ENCODE results near the gene LTBP2.

Gene LTBP2

DNA sequence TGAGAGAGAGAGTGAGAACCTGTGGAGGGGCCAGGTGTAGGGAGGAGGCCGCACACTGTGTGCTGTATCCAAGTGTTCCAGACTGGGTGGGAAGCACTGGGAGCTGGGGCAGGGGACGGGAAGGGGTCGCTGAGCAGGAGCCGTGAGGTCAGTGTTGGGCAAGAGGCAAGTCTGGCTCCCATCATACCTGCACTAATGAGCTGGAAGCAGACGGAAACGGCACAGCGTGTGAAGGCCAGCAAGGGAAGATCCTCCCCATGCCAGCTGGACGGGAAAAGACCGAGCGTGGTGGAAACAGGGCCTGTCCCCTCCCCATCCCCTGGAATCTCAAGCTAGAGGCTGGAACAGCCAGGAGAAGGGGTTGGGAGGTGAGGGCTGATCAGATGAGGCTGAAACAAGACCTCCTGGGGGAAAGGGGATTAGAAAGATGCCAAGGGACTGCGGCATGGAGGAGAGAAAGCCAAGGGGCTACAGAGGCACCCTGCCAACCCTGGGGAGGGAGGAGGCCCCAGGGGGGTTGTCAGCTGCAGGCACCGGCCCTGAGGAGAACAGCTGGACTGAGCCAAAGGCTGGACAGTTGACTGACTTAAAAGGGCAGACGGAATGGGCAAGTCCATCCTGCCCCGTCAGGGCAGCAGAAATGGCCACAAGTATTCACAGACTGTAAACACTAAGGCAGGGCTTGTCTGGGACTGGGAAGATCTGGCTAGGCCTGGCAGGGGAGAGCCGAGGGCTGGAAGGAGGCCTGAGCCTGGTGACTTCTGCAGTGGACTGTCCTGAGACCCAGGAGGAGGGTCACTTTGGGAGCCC lies 19.0 kb upstream of the LTBP2 start:
- DNase-seq (ENCODE audit: insufficient read length, low spot score) (no peak), FAIRE-seq (no peak)
- TF ChIP-seq POLR2A (IDR thresholded peaks at IDR 0.05; ENCODE audit: low read depth, low read length): no peak

DNA sequence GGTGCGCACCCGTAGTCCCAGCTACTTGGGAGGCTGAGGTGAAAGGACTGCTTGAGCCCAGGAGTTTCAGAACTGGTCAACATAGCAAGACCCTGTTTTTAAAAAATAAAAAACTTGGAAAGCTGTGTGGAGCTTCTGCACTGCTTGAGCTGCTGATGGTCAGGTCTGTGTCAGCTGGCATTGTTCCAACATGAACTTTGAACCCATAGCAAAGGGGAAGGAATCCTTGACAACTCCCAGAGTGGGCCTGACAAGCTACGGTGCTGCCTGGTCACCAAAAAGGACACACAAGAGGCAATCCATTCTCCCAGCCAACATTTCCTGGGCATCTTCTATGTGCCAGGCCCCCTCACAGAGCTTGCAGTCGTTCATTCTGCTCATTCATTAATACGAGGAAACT lies 16.4 kb upstream of the LTBP2 start:
- no peak for DNase-seq (ENCODE audit: insufficient read length, low spot score)
- no peak for FAIRE-seq
- no peak for TF ChIP-seq POLR2A (IDR thresholded peaks at IDR 0.05; ENCODE audit: low read depth, low read length)

DNA sequence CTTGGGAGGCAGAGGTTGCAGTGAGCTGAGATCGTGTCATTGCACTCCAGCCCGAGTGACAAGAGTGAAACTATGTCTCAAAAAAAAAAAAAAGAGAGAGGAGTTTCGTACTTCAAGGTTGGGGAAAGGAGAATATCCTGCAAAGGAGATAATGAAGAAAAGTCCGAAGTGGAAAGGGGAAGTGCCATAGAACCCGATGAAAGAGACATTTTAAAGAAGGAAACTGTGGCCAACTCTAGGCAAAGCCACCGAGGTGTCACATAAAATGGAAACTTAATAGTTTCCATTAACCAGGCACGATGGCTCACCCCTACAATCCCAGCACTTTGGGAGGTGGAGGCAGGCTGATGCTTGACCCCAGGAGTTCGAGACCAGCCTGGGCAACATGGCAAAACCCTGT lies 15.0 kb upstream of the LTBP2 start:
- DNase-seq (ENCODE audit: insufficient read length, low spot score) (no peak), FAIRE-seq (no peak)
- no peak for TF ChIP-seq POLR2A (IDR thresholded peaks at IDR 0.05; ENCODE audit: low read depth, low read length)

DNA sequence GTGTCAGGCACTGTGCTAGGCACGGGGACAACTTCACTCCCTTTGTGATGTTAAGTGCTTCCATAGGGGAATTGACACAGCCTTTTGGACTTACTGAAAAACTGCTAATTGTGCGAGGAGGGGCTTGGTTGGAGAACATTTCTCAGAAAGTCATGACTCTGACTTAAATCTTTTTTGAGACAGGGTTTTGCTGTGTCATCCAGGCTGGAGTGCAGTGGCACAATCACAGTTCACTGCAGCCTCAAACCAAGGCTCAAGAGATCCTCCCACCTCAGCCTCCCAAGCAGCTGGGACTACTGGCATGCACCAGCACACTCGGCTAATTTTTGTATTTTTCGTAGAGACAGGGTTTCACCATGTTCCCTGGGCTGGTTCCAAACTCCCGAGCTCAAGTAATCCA lies 10.2 kb upstream of the LTBP2 start:
- DNase-seq (ENCODE audit: insufficient read length, low spot score) (no peak), FAIRE-seq (no peak)
- TF ChIP-seq POLR2A (IDR thresholded peaks at IDR 0.05; ENCODE audit: low read depth, low read length): no peak

DNA sequence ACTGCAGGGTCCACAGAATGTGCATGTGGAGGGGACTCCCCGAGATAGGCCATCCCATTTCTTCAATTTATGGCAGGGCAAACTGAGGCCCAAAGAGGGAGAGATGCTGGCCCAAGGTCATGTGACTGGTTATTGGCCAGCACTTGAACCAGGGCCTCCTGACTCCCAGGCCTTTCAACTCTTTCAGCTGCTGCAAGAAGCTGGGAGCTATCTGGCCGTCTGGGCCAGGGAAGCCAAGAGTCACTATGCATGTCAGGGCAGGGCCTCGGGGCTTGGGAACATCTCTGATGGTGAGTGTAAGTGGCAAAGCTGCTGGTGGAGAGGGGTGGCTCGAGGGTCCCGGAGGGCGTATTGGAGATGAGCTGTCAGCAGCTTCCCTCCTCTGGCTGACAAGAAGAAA lies 9.5 kb upstream of the LTBP2 start:
- no peak for DNase-seq (ENCODE audit: insufficient read length, low spot score)
- FAIRE-seq: no peak
- no peak for TF ChIP-seq POLR2A (IDR thresholded peaks at IDR 0.05; ENCODE audit: low read depth, low read length)

DNA sequence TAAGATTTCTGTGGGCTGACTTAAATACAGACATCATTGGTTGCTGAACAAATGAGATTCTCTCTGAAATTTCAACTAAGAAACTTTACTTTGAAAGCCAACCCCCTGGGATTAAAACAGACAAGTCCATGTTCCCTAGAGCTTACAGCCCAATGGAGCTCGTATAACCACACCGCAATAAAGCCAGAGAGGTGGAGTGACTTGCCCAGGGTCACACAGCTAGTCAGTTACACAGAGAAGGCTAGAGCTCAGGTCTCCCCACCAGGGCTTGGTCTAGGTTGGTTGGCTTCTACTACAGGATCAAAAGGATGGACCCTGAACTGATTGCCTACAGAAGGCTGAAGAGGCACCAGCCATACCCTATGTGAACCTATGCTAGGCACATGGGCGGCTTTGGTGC lies 8.9 kb upstream of the LTBP2 start:
- no peak for TF ChIP-seq POLR2A (IDR thresholded peaks at IDR 0.05; ENCODE audit: low read depth, low read length)
- no peak for FAIRE-seq
- DNase-seq (ENCODE audit: insufficient read length, low spot score): no peak

DNA sequence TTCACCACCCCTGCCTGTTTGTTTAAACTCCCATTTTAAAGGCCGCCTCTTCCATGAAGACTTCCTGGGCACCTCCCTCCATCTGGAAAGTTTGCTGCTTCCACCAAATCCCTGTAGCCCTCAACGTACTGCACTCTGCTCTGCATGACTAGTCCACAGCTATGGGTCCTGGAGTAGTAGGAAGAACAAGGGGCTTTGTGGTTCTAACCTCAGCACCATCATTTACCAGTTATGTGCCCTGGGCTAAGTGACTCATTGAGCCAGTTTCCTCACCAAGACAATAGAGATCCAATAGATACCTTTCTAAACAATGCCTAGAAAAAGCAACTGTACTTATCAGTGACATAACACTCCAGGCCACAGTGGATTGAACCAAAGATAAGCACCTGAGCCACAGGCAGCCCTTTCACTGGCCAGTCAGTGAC lies 8.5 kb upstream of the LTBP2 start:
- DNase-seq (ENCODE audit: insufficient read length, low spot score): peak; percentile 61
- TF ChIP-seq POLR2A (IDR thresholded peaks at IDR 0.05; ENCODE audit: low read depth, low read length): no peak
- FAIRE-seq: peak; percentile 70

DNA sequence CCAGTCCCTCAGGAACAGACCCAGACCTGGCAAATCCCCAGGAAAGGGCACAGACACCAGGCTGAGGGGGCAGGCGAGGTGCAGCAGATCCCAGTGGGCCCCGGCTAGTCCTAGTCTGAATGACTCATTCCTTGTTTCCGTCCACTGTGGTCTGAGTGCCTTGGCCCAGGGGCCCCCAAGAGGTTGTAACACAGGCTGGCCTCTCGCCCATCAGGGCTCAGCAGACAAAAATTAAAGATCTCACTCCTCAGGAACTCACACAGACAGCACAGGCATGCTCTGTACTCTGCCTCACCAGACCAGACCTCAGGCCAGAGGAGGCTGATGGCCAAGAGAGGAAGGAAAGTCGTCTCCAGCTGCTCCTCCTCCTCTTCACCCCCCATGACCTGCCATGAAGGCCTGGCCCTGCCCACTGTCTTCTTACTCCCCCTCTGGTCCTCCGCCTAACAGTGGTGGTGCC lies 7.7 kb upstream of the LTBP2 start:
- DNase-seq (ENCODE audit: insufficient read length, low spot score): peak; percentile 51
- no peak for TF ChIP-seq POLR2A (IDR thresholded peaks at IDR 0.05; ENCODE audit: low read depth, low read length)
- peak; percentile 80 for FAIRE-seq

DNA sequence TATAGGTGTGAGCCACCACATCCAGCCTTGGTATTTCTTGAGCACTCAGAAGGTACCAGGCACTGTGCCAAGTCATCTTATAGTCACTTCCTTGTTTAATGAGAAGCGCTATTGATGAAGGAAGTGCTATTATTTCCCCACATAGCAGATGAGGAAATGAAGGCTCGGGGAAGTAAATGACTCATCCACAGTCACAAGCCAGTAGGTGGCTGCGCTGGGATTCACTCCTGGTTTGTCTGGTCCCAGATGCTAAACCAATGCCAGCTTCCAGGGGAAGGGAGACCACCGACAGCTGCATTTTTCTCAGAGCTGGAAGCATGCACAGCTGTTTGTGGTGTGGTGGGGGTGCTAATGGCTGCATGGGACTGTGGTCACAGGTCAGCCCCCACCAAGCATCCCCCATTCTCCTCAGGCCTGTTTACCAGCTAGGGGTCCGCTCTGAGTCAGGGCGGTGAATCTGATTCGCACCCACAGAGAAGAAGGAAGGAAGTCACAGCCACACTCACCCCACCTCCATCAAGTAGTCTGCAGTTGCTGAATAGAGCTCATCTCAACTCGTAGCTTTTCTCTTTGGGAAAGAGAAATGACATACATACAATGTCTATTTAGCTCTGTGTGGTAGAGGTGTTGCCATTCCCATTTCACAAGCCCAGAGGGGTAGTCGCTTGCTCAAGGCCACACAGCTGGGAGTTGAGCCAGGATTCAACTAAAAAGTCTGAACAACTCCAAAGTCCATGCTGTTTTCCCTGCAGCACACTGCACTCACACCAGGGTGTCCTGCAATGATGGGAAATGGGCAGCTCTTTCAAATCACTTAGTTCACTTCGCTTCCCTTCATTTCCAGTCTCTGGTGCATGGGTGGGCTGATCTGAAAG lies 6.3 kb upstream of the LTBP2 start:
- no peak for TF ChIP-seq POLR2A (IDR thresholded peaks at IDR 0.05; ENCODE audit: low read depth, low read length)
- FAIRE-seq (no peak), DNase-seq (ENCODE audit: insufficient read length, low spot score) (peak; percentile 18)

DNA sequence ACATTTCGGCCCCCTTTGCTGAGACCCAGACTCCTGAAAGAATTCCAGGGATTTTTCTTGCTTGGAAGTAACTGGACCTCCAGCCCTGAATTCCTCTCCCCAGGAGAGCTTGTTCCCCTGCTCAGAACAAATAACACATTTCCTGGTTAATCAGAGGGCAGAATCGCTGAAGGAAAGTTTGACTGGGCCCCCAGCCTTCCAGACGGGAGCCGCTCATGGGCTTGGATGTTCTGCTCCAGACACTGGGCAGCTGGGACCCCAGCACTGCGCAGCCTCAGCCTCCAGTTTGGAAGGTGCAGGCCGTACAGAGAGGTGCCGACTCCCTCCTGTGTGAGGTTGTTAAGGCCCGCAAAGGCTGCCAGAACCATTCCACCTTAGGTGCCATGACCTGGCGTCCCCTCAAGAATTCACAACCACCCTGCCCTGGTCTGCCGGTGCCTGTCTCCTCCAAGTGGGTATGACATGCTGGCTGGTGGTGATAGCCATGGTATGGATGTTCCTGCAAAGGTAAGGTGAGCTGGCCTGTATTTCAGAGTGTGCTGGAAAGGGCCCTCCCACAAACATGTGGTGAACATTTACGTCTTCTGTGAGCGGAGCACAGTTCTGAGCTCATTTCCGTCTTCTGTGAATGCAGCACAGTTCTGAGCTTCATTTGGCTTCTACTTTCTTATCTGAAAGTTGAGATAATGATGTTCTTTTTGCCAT lies 5.1 kb upstream of the LTBP2 start:
- FAIRE-seq (no peak), DNase-seq (ENCODE audit: insufficient read length, low spot score) (no peak)
- no peak for TF ChIP-seq POLR2A (IDR thresholded peaks at IDR 0.05; ENCODE audit: low read depth, low read length)

DNA sequence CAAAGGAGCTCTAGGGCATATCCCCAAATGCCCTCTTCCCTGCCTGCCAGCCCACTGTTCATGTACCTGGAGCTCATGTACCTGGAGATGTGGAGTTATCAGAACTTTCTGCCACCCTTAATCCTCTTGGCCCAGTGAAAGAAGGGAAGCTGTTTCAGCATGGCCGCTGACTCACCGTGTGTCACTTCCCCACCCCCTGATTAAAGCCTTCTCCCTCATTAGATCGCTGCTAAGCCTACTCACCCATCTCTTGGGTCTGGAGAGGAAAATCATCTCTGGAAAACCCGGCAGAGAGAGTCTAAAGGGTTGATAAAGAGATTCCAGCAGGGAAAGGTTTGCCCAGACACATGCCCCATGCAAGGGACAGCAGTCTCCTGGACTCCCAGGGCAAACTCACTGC lies 4.5 kb upstream of the LTBP2 start:
- no peak for TF ChIP-seq POLR2A (IDR thresholded peaks at IDR 0.05; ENCODE audit: low read depth, low read length)
- peak; percentile 52 for DNase-seq (ENCODE audit: insufficient read length, low spot score)
- FAIRE-seq: no peak

DNA sequence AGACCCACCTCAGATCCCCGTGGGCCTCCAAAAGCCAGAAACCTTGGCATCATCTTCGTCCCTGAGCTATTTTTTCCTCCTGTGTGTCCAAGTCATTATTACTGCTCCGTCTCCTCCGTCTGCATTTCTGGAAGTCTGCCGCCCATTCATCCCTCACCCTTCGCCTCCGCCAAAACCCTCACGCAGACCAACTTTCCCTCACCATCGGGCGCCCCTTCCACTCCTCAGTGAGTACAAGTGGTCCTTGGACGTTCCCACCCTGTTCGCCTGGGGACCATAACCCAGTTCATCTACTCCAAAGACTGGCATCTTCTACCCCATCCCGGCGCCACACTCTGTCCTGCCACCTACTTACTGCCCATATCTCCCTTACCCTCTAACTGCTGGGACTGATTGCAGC lies 3.7 kb upstream of the LTBP2 start:
- no peak for DNase-seq (ENCODE audit: insufficient read length, low spot score)
- no peak for TF ChIP-seq POLR2A (IDR thresholded peaks at IDR 0.05; ENCODE audit: low read depth, low read length)
- no peak for FAIRE-seq

DNA sequence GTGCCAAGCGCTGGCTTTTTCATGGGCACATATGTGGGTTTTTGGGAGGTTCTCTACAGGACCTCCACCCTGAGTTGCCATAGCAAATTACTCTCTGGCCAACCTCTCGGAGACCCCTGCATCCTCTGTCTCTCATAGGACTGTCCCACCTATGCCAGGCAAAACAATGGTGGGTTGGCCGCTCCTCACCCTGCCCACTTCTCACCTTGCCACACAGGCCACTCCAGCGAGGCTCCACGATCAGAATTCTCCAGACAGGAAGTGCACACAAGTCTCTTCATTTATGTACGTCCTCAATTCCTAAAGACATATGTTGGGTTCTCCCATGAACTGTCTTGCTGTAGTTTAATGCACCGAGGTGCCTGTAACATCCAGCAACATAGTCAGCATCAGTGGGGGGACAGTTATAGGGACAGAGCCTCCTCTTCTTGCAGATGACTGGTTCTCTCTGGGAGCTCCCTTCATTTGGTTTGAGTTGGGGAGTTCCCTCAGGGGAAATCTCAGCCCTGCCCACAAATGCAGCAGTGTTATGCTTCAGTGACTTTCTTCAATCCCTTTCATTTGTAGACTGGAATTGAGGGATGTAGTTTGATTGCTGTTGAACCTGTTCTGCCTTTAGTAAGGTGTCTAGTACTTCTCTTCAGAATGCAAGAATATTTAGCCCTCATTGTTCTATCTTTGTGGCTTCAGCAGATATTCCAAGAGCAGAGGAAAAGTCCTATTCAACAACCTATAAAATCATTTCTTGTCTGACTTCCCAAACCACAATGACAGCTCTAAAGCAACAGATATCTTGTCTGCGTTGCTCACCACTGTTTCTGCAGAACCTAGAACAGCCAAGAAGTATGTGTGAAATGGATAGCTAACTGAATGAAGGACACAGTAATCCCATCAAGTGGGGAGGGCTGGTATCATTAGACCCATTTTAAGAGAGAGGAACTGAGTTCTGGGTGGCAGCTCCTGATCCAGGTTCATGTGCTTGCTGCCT lies 2.8 kb upstream of the LTBP2 start:
- FAIRE-seq: no peak
- no peak for TF ChIP-seq POLR2A (IDR thresholded peaks at IDR 0.05; ENCODE audit: low read depth, low read length)
- no peak for DNase-seq (ENCODE audit: insufficient read length, low spot score)

Measured in H54 (cell line).